ENCODE measurements around the gene SH3BP4. TPM values are rescaled to one million over a fixed set of nuclear protein-coding genes. Genes with fewer than 3 reads are reported as not detected.
"Not testable (repeated sequence)": the region's sequence is repeated elsewhere in the genome, so short reads cannot be mapped to it uniquely, and the experiment has no call there.

SH3BP4 gene
- total RNA-seq, 2 experiments from 2014 or later = 0.06 TPM; not detected in 1

DNA sequence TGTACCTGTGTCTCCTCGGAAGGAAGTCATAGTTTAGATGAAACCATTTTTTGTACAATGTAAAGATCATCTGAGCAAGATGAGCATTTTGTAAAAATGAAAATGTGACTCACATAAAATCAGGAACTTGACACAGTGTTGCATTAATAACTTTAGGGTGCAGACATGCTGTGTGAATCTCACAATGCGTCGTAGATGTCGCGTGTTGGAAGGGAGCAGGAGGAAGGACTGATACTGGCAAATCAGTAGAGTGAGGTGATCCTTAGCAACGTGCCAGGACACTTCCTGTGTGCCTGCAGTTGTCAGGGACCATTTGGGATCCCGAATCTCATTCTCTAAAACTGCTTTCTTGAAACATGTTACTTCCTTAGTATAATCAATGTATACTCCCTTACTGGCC, 103.1 kb downstream of the SH3BP4 start:
- H2AFZ ChIP-seq (ENCODE audit: low read length) = no peak overlapping the region
- no peaks in the 10 kb centered on the region for H3K9me3 ChIP-seq (ENCODE audit: low read length)
- H3K4me2 ChIP-seq (ENCODE audit: low read length) = no peak overlapping the region
- no TSS peak for BruUV-seq (replicated peaks)
- H3K4me3 ChIP-seq (ENCODE audit: low read depth, low read length, poor library complexity, severe bottlenecking) = no peak overlapping the region
- no peak for DNase-seq (ENCODE audit: low spot score)
- CTCF ChIA-PET (ENCODE audit: unreplicated experiment) = no interaction called here
- H3K79me2 ChIP-seq (ENCODE audit: insufficient read depth, low read depth, low read length) = no peaks in the 10 kb centered on the region
- no peak overlapping the region for H3K27ac ChIP-seq (ENCODE audit: low read depth, low read length, poor library complexity, severe bottlenecking)
- POLR2A ChIA-PET = no interaction called here
- peaks cover 15% of the 10 kb centered on the region for H3K4me1 ChIP-seq (ENCODE audit: insufficient read depth, low read length, poor library complexity, severe bottlenecking)
- no peak for TF ChIP-seq EZH2phosphoT487 (IDR thresholded peaks at IDR 0.05; ENCODE audit: borderline replicate concordance, low read depth, low read length)
- TF ChIP-seq, protein P1, sequence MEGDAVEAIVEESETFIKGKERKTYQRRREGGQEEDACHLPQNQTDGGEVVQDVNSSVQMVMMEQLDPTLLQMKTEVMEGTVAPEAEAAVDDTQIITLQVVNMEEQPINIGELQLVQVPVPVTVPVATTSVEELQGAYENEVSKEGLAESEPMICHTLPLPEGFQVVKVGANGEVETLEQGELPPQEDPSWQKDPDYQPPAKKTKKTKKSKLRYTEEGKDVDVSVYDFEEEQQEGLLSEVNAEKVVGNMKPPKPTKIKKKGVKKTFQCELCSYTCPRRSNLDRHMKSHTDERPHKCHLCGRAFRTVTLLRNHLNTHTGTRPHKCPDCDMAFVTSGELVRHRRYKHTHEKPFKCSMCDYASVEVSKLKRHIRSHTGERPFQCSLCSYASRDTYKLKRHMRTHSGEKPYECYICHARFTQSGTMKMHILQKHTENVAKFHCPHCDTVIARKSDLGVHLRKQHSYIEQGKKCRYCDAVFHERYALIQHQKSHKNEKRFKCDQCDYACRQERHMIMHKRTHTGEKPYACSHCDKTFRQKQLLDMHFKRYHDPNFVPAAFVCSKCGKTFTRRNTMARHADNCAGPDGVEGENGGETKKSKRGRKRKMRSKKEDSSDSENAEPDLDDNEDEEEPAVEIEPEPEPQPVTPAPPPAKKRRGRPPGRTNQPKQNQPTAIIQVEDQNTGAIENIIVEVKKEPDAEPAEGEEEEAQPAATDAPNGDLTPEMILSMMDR (conservative IDR thresholded peaks at IDR 0.05; ENCODE audit: low read length) = no peak
- intact Hi-C loops (cut with micrococcal nuclease; ENCODE audit: unreplicated experiment) = no loop called here
- no peaks in the 10 kb centered on the region for H3K36me3 ChIP-seq (ENCODE audit: insufficient read depth, low read length)
- no peaks in the 10 kb centered on the region for H3K9me2 ChIP-seq (ENCODE audit: insufficient read depth, low read length)
- no peaks in the 10 kb centered on the region for H4K20me1 ChIP-seq (ENCODE audit: insufficient read depth, low read length)

DNA sequence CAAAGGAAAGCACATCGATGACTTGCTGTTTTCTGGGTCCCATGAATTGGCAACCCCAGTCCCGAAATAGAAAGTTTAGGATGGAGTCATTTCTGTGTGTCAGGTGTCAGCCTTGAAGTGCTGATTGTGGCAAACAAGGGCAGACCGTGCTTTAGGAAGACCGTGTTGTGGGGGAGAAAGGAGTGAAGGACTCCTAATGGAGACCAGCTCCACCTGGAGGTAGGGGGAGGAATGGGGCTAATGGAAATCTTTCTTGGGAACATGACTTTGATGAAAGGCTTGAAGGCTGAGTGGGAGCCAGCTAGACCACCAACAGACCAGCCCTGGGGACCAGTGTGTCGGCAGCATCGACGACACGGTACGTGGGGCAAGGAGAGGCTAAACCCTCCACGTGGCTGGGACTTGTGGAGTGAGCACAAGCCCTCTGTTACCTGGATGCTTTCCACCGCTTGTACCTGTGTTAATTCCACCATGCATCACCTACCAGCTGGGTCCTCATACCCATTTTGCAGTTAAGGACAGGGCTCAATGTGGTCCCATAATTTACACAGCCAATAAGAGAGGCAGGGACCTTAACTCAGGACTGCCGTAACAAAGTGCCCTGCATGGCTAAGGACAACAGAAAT, 104.2 kb downstream of the SH3BP4 start:
- ChIA-PET POLR2A (no interaction called here), CTCF (ENCODE audit: unreplicated experiment) (no interaction called here)
- Histone ChIP-seq H4K20me1 (ENCODE audit: insufficient read depth, low read length) (no peaks in the 10 kb centered on the region), H3K36me3 (ENCODE audit: insufficient read depth, low read length) (no peaks in the 10 kb centered on the region), H3K4me3 (ENCODE audit: low read depth, low read length, poor library complexity, severe bottlenecking) (no peak overlapping the region), H3K4me2 (ENCODE audit: low read length) (peak overlapping the region; percentile 45), H3K9me3 (ENCODE audit: low read length) (no peaks in the 10 kb centered on the region), H2AFZ (ENCODE audit: low read length) (0 out of 2 replicates have a peak overlapping the region, but pooled peaks have one; percentile 18), H3K4me1 (ENCODE audit: insufficient read depth, low read length, poor library complexity, severe bottlenecking) (peaks cover 15% of the 10 kb centered on the region), H3K9me2 (ENCODE audit: insufficient read depth, low read length) (no peaks in the 10 kb centered on the region), H3K27ac (ENCODE audit: low read depth, low read length, poor library complexity, severe bottlenecking) (no peak overlapping the region), H3K79me2 (ENCODE audit: insufficient read depth, low read depth, low read length) (no peaks in the 10 kb centered on the region)
- no peak for TF ChIP-seq EZH2phosphoT487 (IDR thresholded peaks at IDR 0.05; ENCODE audit: borderline replicate concordance, low read depth, low read length)
- TF ChIP-seq, protein P1 (conservative IDR thresholded peaks at IDR 0.05; ENCODE audit: low read length) = peak; percentile 69
- peak; percentile 45 for DNase-seq (ENCODE audit: low spot score)
- intact Hi-C loops (cut with micrococcal nuclease; ENCODE audit: unreplicated experiment) = no loop called here
- BruUV-seq (replicated peaks) = no TSS peak

DNA sequence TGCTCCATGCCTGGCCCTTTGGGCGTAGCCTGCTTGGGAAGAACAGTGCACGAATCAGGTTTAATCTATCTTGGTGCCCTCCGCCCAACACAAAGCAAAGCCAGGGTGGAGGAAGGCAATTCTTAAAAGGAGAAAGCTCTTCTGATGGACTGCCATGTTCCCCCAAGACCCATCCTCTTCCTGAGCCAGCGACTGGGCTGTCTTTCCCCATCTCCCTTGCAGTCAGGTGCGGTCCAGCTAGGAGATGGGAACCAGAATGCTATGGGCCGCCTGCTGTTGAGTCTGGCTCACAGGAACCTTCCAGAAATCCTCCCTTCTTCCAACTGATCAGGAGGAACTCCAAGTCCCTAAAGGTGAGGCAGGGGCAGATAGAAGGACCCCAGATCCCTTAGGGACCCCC, 105.0 kb downstream of the SH3BP4 start:
- H3K27ac ChIP-seq (ENCODE audit: low read depth, low read length, poor library complexity, severe bottlenecking) = no peak overlapping the region
- ChIA-PET POLR2A (no interaction called here), CTCF (ENCODE audit: unreplicated experiment) (no interaction called here)
- H3K9me2 ChIP-seq (ENCODE audit: insufficient read depth, low read length) = no peaks in the 10 kb centered on the region
- H3K9me3 ChIP-seq (ENCODE audit: low read length) = no peaks in the 10 kb centered on the region
- H3K4me3 ChIP-seq (ENCODE audit: low read depth, low read length, poor library complexity, severe bottlenecking) = no peak overlapping the region
- intact Hi-C loops (cut with micrococcal nuclease; ENCODE audit: unreplicated experiment) = no loop called here
- DNase-seq (ENCODE audit: low spot score) = no peak
- H3K79me2 ChIP-seq (ENCODE audit: insufficient read depth, low read depth, low read length) = no peaks in the 10 kb centered on the region
- peaks cover 15% of the 10 kb centered on the region for H3K4me1 ChIP-seq (ENCODE audit: insufficient read depth, low read length, poor library complexity, severe bottlenecking)
- no peak overlapping the region for H3K4me2 ChIP-seq (ENCODE audit: low read length)
- BruUV-seq (replicated peaks) = no TSS peak
- TF ChIP-seq EZH2phosphoT487 (IDR thresholded peaks at IDR 0.05; ENCODE audit: borderline replicate concordance, low read depth, low read length) = no peak
- TF ChIP-seq, protein P1 (conservative IDR thresholded peaks at IDR 0.05; ENCODE audit: low read length) = no peak
- H4K20me1 ChIP-seq (ENCODE audit: insufficient read depth, low read length) = no peaks in the 10 kb centered on the region
- H2AFZ ChIP-seq (ENCODE audit: low read length) = no peak overlapping the region
- no peaks in the 10 kb centered on the region for H3K36me3 ChIP-seq (ENCODE audit: insufficient read depth, low read length)

DNA sequence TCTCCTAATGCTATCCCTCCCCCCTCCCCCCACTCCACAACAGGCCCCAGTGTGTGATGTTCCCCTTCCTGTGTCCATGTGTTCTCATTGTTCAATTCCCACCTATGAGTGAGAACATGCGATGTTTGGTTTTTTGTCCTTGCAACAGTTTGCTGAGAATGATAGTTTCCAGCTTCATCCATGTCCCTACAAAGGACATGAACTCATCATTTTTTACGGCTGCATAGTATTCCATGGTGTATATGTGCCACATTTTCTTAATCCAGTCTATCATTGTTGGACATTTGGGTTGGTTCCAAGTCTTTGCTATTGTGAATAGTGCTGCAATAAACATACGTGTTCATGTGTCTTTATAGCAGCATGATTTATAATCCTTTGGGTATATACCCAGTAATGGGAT, 105.8 kb downstream of the SH3BP4 start:
- H3K36me3 ChIP-seq (ENCODE audit: insufficient read depth, low read length); H3K9me3 ChIP-seq (ENCODE audit: low read length); H3K4me3 ChIP-seq (ENCODE audit: low read depth, low read length, poor library complexity, severe bottlenecking); POLR2A ChIA-PET; BruUV-seq (replicated peaks); H3K27ac ChIP-seq (ENCODE audit: low read depth, low read length, poor library complexity, severe bottlenecking); DNase-seq (ENCODE audit: low spot score); H4K20me1 ChIP-seq (ENCODE audit: insufficient read depth, low read length); H3K9me2 ChIP-seq (ENCODE audit: insufficient read depth, low read length); H2AFZ ChIP-seq (ENCODE audit: low read length); intact Hi-C loops (cut with micrococcal nuclease; ENCODE audit: unreplicated experiment); H3K4me2 ChIP-seq (ENCODE audit: low read length); H3K79me2 ChIP-seq (ENCODE audit: insufficient read depth, low read depth, low read length): not testable (repeated sequence)
- H3K4me1 ChIP-seq (ENCODE audit: insufficient read depth, low read length, poor library complexity, severe bottlenecking) = peaks cover 15% of the 10 kb centered on the region
- CTCF ChIA-PET (ENCODE audit: unreplicated experiment) = interaction anchor here (0.5 kb wide), 1 partner anchor 655 kb away, joined by 4 read pairs; no protein-coding TSS in a partner anchor
